Endothelial cell of umbilical vein (primary cell): Measurements from ENCODE around the gene ARL4C.

Experiments
- CTCF ChIP-seq, 2 donors: IDR thresholded peaks; 1 replicate in 1 of 2; 2 replicates in 1 of 2; pipeline ENCODE4 v1.5.1; 2011; ENCODE audit warnings: low read length in 2 of 2, mild to moderate bottlenecking in 2 of 2, moderate library complexity in 2 of 2, control low read depth in 1 of 2, inconsistent platforms in 1 of 2, low read depth in 1 of 2; ENCODE audit not compliant: insufficient read depth in 1 of 2; ENCODE audit errors: extremely low read depth in 1 of 2
- FOS ChIP-seq: IDR thresholded peaks from 2 replicates; pipeline ENCODE4 v1.6.1; 2011; ENCODE audit warnings: mild to moderate bottlenecking, low read length, moderate library complexity, borderline replicate concordance; ENCODE audit not compliant: insufficient read depth
- GATA2 ChIP-seq: IDR thresholded peaks from 2 replicates; pipeline ENCODE4 v1.7.0; 2011; ENCODE audit warnings: low read depth, mild to moderate bottlenecking, moderate library complexity, mixed read lengths, low read length; ENCODE audit not compliant: insufficient read length, insufficient read depth
- POLR2A ChIP-seq: IDR thresholded peaks from 2 replicates; pipeline ENCODE4 v1.6.1; 2012; ENCODE audit warnings: low read depth, mild to moderate bottlenecking, control low read depth, low read length
- POLR2AphosphoS5 ChIP-seq: IDR thresholded peaks from 2 replicates; pipeline ENCODE4 v1.6.1; 2012; ENCODE audit warnings: low read depth, mild to moderate bottlenecking, control low read depth, low read length, moderate library complexity; ENCODE audit not compliant: insufficient read depth

- TF ChIP-seq CTCF (IDR thresholded peaks at IDR 0.05; ENCODE audit: extremely low read depth in 1 of 2, insufficient read depth in 1 of 2, low read depth in 1 of 2, low read length in 2 of 2), result no peak
- no peak for TF ChIP-seq POLR2AphosphoS5
- no peak for TF ChIP-seq POLR2A
- no peak for TF ChIP-seq FOS
- TF ChIP-seq GATA2, result no peak
These were observed 36.7 kb upstream of the ARL4C start for GRCh38 chr2:234533626-234534025.
